Stimulated activated CD8-positive, alpha-beta memory T cell treated with anti-CD3 and anti-CD28 coated beads, Interleukin-12 subunit alpha, Interleukin-12 subunit beta, amount 100 ng/mL, for 1 hour (primary cell): ENCODE data around the gene SNUPN.
"Not testable (repeated sequence)": the region's sequence is repeated elsewhere in the genome, so short reads cannot be mapped to it uniquely, and the experiment has no call there.

Source experiments
- DNase-seq: peaks from one replicate; pipeline ENCODE4 v3.0.0-alpha.2; 2020; ENCODE audit warnings: low read depth

The SNUPN gene

GRCh38 chr15:75583701-75584100, 41.8 kb downstream of the SNUPN start:
- DNase-seq, result no peak

- not testable (repeated sequence) for DNase-seq
These were observed 42.6 kb downstream of the SNUPN start for GRCh38 chr15:75582943-75583342.

- peak; percentile 57 for DNase-seq
These were observed 46.3 kb downstream of the SNUPN start, which contains the start of gene PTPN9 for GRCh38 chr15:75578948-75579920. TSS of gene PTPN9 (minus strand) at chr15:75579315. CDS start at chr15:75578776, 539 bp downstream.

DNA sequence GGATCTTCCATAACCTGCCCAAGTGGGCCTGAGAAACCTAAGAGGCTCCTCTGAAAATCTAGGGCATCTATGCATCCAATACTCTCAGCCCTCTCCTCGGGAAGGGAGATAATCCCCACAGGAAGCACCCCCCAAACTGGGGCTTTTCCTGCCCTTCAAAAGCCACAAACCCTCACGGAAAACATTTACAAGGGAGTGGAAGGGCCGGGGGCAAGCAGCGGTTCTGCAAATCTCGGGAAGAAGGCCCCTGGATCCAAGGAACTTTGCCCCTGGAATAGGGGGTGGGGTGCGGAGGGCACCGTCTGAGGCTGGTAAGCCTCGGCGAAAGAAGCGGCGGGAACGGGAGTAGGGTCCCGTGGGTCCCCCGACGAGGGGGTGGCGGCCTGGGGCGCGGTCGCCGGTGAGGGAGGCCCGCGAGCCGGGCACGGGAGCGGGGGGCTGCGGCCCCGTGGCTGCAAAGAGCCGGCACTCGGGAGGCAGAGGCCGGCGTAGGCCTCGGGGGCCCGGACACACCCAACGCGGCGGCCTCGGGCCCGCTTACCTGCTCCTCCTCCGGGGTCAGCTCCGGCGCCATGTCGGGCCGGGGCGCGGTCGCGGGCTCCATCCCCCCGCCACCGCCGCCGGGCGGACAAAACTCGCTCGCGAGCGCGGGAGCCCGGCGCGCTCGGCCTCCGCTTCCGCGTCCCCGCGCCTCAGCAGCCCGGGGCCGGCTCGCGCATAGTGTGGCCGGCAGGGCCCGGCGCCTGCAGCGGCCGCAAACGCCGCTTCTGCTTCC, 47.2 kb downstream of the SNUPN start:
- no peak for DNase-seq

- no peak for DNase-seq
These were observed 47.9 kb downstream of the SNUPN start for GRCh38 chr15:75577401-75578172.

GRCh38 chr15:75573648-75574384, 51.7 kb downstream of the SNUPN start:
- DNase-seq, result no peak

DNA sequence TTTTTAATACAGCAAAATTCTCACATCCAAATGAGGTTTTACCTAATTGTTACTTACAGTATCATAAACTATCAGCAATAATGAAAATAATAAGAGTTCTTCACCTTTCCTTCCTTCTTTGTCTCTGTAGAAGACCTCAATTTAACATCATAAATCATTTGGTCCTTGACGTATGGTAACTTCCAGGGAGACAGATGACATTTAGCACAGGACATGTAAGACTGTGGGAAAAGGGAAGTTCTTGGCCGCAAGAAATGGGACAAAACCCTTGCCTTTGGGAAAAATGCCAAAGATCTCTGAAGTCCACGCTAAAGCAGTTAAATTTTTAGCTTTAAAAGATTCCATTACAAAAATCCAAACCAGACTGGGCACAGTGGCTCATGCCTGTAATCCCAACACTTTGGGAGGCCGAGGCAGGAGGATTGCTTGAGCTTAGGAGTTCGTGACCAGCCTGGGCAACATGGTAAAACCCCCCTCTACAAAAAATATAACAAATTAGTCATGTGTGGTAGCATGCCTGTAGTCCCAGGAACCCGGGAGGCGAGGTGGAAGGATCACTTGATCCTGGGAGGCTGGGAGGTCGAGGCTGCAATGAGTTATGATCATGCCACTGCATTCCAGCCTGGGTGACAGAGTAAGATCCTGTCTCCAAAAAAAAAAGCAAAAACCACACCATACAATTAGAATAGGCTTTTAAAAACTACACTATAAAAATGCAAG, 55.2 kb downstream of the SNUPN start:
- DNase-seq, result no peak

- no peak for DNase-seq
These were observed 60.2 kb downstream of the SNUPN start for GRCh38 chr15:75565062-75565970.

GRCh38 chr15:75561888-75562287, 63.6 kb downstream of the SNUPN start:
- no peak for DNase-seq

DNA sequence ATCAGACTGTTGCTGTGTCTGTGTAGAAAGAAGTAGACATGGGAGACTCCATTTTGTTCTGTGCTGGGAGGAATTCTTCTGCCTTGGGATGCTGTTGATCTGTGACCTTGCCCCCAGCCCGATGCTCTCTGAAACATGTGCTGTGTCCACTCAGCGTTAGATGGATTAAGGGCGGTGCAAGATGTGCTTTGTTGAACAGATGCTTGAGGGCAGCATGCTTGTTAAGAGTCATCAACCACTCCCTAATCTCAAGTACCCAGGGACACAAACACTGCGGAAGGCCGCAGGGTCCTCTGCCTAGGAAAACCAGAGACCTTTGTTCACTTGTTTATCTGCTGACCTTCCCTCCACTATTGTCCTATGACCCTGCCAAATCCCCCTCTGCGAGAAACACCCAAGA, 66.2 kb downstream of the SNUPN start:
- DNase-seq, result not testable (repeated sequence)

DNA sequence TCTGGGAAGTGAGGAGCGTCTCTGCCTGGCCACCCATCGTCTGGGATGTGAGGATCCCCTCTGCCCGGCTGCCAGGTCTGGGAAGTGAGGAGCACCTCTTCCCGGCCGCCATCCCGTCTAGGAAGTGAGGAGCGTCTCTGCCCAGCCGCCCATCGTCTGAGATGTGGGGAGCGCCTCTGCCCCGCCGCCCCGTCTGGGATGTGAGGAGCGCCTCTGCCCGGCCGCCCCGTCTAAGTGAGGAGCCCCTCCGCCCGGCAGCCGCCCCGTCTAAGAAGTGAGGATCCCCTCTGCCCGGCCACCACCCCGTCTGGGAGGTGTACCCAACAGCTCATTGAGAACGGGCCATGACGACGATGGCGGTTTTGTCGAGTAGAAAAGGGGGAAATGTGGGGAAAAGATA, 66.6 kb downstream of the SNUPN start:
- not testable (repeated sequence) for DNase-seq

GRCh38 chr15:75554717-75555116, 70.8 kb downstream of the SNUPN start:
- DNase-seq, result no peak

DNA sequence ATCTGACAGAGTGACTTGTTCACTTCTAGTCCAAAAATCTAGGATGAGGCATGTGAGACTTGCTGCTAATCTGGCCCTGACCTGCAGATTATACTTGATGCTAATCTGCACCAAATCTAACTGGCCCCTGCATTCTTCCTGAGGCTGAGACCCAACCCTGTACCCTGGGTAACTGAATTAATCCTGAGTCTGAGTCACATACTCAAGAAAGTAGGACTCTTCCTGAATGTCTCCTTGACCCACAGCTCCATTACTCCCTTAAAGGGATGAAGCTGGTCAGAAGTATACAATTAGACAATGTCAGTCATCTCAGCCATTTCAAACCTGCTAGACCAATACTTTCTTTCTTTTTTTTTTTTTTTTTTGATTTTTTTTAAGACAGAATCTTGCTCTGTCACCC, 71.9 kb downstream of the SNUPN start:
- no peak for DNase-seq

GRCh38 chr15:75551091-75551490, 74.4 kb downstream of the SNUPN start:
- DNase-seq, result no peak
